Testis (tissue), 2 donors: Measurements from ENCODE around the gene HEYL.

ENCODE experiments used
- POLR2A ChIP-seq: fragments of 450-650 bp; IDR thresholded peaks from one replicate; pipeline ENCODE4 v1.6.1; 2017; ENCODE audit warnings: antibody characterized with exemption, mild to moderate bottlenecking, moderate library complexity
- TF ChIP-seq, protein P1 (sequence below), 3 experiments: fragments of 450-650 bp in 2 of 3; fragments of 200-600 bp in 1 of 3; sonication (generic) in 1 of 3; IDR thresholded peaks; one replicate each; pipeline ENCODE4 v1.5.1; 2016 to 2019; ENCODE audit warnings: antibody characterized with exemption in 3 of 3, mild to moderate bottlenecking in 2 of 3, moderate library complexity in 1 of 3

DNA sequence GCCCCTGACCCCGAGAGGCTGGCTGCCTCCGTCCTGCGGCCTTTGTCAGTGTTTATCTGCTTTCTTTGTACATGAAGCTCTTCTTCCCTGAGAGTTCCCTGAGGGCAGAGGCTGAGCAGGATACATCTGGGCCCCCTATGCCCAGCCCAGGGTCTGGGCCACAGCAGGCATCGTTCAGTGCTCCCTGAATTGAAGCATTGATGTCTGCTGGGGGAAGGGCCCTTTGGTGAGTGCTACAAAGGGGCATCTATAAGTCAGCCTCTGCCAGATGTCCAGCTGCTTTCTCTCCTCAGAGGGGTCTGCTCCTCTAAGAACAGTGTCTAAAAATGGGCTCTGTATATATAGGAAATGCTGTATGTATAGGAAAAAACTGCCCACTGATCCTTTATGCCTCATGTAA lies 2.1 kb downstream of the HEYL start:
- TF ChIP-seq, protein P1, sequence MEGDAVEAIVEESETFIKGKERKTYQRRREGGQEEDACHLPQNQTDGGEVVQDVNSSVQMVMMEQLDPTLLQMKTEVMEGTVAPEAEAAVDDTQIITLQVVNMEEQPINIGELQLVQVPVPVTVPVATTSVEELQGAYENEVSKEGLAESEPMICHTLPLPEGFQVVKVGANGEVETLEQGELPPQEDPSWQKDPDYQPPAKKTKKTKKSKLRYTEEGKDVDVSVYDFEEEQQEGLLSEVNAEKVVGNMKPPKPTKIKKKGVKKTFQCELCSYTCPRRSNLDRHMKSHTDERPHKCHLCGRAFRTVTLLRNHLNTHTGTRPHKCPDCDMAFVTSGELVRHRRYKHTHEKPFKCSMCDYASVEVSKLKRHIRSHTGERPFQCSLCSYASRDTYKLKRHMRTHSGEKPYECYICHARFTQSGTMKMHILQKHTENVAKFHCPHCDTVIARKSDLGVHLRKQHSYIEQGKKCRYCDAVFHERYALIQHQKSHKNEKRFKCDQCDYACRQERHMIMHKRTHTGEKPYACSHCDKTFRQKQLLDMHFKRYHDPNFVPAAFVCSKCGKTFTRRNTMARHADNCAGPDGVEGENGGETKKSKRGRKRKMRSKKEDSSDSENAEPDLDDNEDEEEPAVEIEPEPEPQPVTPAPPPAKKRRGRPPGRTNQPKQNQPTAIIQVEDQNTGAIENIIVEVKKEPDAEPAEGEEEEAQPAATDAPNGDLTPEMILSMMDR (IDR thresholded peaks at IDR 0.05): no peak
- no peak for TF ChIP-seq POLR2A
